ENCODE results near the gene COMMD6. TPM values are rescaled to one million over a fixed set of nuclear protein-coding genes. Genes with fewer than 3 reads are reported as not detected.

The COMMD6 gene
- total RNA-seq, 1 experiment from 2014 or later = 132 TPM

- Mint-ChIP-seq H3K27me3 (ENCODE audit: insufficient read depth, unreplicated experiment) (no peaks in the 10 kb centered on the region), H3K4me3 (ENCODE audit: unreplicated experiment) (no peak overlapping the region), H3K9me3 (ENCODE audit: unreplicated experiment) (no peaks in the 10 kb centered on the region), H3K36me3 (ENCODE audit: insufficient read depth, unreplicated experiment) (peaks cover 28% of the 10 kb centered on the region), H3K4me1 (ENCODE audit: insufficient read depth, unreplicated experiment) (peaks cover 32% of the 10 kb centered on the region), H3K27ac (ENCODE audit: low read depth, unreplicated experiment) (no peak overlapping the region)
- POLR2A ChIA-PET = interaction anchor here (1.1 kb wide), 1 partner anchor 21 kb away, joined by 3 read pairs; no protein-coding TSS in a partner anchor
- no TSS peak for BruUV-seq (replicated peaks)
- intact Hi-C loops (cut with micrococcal nuclease) = no loop called here
- no peak for DNase-seq (ENCODE audit: unreplicated experiment)
- no peak for TF ChIP-seq CTCF (IDR thresholded peaks at IDR 0.05; ENCODE audit: unreplicated experiment)
- CTCF ChIA-PET = interaction anchor here (1.3 kb wide), 1 partner anchor 52 kb away, joined by 5 read pairs; the partner anchor contains the start of gene TBC1D4
These were observed 3.8 kb downstream of the COMMD6 start for GRCh38 chr13:75533861-75534260.

GRCh38 chr13:75530549-75530961, 7.1 kb downstream of the COMMD6 start:
- H3K4me1 Mint-ChIP-seq (ENCODE audit: insufficient read depth, unreplicated experiment) = peaks cover 15% of the 10 kb centered on the region
- TF ChIP-seq CTCF (IDR thresholded peaks at IDR 0.05; ENCODE audit: unreplicated experiment) = no peak
- H3K27ac Mint-ChIP-seq (ENCODE audit: low read depth, unreplicated experiment) = no peak overlapping the region
- DNase-seq (ENCODE audit: unreplicated experiment) = no peak
- intact Hi-C loops (cut with micrococcal nuclease) = no loop called here
- no TSS peak for BruUV-seq (replicated peaks)
- H3K27me3 Mint-ChIP-seq (ENCODE audit: insufficient read depth, unreplicated experiment) = no peaks in the 10 kb centered on the region
- CTCF ChIA-PET = interaction anchor here (0.8 kb wide), 1 partner anchor 85 kb away, joined by 4 read pairs; no protein-coding TSS in a partner anchor
- H3K9me3 Mint-ChIP-seq (ENCODE audit: unreplicated experiment) = no peaks in the 10 kb centered on the region
- H3K36me3 Mint-ChIP-seq (ENCODE audit: insufficient read depth, unreplicated experiment) = peaks cover 45% of the 10 kb centered on the region
- POLR2A ChIA-PET = interaction anchor here (1.0 kb wide), 1 partner anchor 114 kb away, joined by 4 read pairs; no protein-coding TSS in a partner anchor
- H3K4me3 Mint-ChIP-seq (ENCODE audit: unreplicated experiment) = no peak overlapping the region

GRCh38 chr13:75521956-75522355, 15.7 kb downstream of the COMMD6 start:
- BruUV-seq (replicated peaks) = no TSS peak
- Mint-ChIP-seq H3K27me3 (ENCODE audit: insufficient read depth, unreplicated experiment) (no peaks in the 10 kb centered on the region), H3K27ac (ENCODE audit: low read depth, unreplicated experiment) (no peak overlapping the region), H3K4me1 (ENCODE audit: insufficient read depth, unreplicated experiment) (no peaks in the 10 kb centered on the region), H3K36me3 (ENCODE audit: insufficient read depth, unreplicated experiment) (peaks cover 12% of the 10 kb centered on the region), H3K9me3 (ENCODE audit: unreplicated experiment) (no peaks in the 10 kb centered on the region), H3K4me3 (ENCODE audit: unreplicated experiment) (no peak overlapping the region)
- DNase-seq (ENCODE audit: unreplicated experiment) = no peak
- intact Hi-C loops (cut with micrococcal nuclease) = no loop called here
- ChIA-PET CTCF (interaction anchor here (1.2 kb wide), 1 partner anchor 14 kb away, joined by 3 read pairs; no protein-coding TSS in a partner anchor), POLR2A (interaction anchor here (1.0 kb wide), 1 partner anchor 156 kb away, joined by 3 read pairs; no protein-coding TSS in a partner anchor)
- no peak for TF ChIP-seq CTCF (IDR thresholded peaks at IDR 0.05; ENCODE audit: unreplicated experiment)

- H3K36me3 Mint-ChIP-seq (ENCODE audit: insufficient read depth, unreplicated experiment) = no peaks in the 10 kb centered on the region
- intact Hi-C loops (cut with micrococcal nuclease) = no loop called here
- POLR2A ChIA-PET = interaction anchor here (1.2 kb wide), 1 partner anchor 11 kb away, joined by 3 read pairs; no protein-coding TSS in a partner anchor
- no TSS peak for BruUV-seq (replicated peaks)
- H3K4me3 Mint-ChIP-seq (ENCODE audit: unreplicated experiment) = no peak overlapping the region
- no peaks in the 10 kb centered on the region for H3K27me3 Mint-ChIP-seq (ENCODE audit: insufficient read depth, unreplicated experiment)
- no peak for DNase-seq (ENCODE audit: unreplicated experiment)
- CTCF ChIA-PET = interaction anchor here (1.4 kb wide), 1 partner anchor 17 kb away, joined by 3 read pairs; no protein-coding TSS in a partner anchor
- H3K27ac Mint-ChIP-seq (ENCODE audit: low read depth, unreplicated experiment) = no peak overlapping the region
- no peaks in the 10 kb centered on the region for H3K4me1 Mint-ChIP-seq (ENCODE audit: insufficient read depth, unreplicated experiment)
- TF ChIP-seq CTCF (IDR thresholded peaks at IDR 0.05; ENCODE audit: unreplicated experiment) = no peak
- no peaks in the 10 kb centered on the region for H3K9me3 Mint-ChIP-seq (ENCODE audit: unreplicated experiment)
These were observed 19.1 kb downstream of the COMMD6 start for GRCh38 chr13:75518439-75519088.

All from MCF 10A (cell line).